Lung (tissue), 12 donors: ENCODE data around the gene IQSEC1. TPM values are rescaled to one million over a fixed set of nuclear protein-coding genes. Genes with fewer than 3 reads are reported as not detected.

ENCODE experiments used
- ATAC-seq: fragments of 200-7000 bp; cut with Tn5 transposase; one replicate; pipeline ENCODE4 v1.9.1; 2020; ENCODE audit warnings: moderate number of reproducible peaks; ENCODE audit not compliant: insufficient read depth, low FRiP score
- DNase-seq, 3 donors: peaks; one replicate each; pipeline ENCODE4 v3.0.0-alpha.2; 2013 to 2017
- H3K27ac ChIP-seq, 2 donors: one replicate each; pipeline ENCODE4 v1.5.1; 2013; ENCODE audit warnings: mild to moderate bottlenecking in 2 of 2, moderate library complexity in 2 of 2, control low read depth in 1 of 2, inconsistent platforms in 1 of 2, low read depth in 1 of 2, low read length in 1 of 2
- H3K27me3 ChIP-seq, 3 donors: one replicate each; pipeline ENCODE4 v1.5.1; 2013; ENCODE audit warnings: low read length in 2 of 3; ENCODE audit not compliant: control insufficient read depth in 3 of 3, insufficient read depth in 3 of 3
- H3K36me3 ChIP-seq, 4 donors: one replicate each; pipeline ENCODE4 v1.5.1; 2013; ENCODE audit warnings: low read length in 4 of 4, mild to moderate bottlenecking in 1 of 4, moderate library complexity in 1 of 4; ENCODE audit not compliant: control insufficient read depth in 4 of 4, insufficient read depth in 4 of 4
- H3K4me1 ChIP-seq, 5 donors: one replicate each; pipeline ENCODE4 v1.5.1; 2013; ENCODE audit warnings: low read length in 5 of 5, mild to moderate bottlenecking in 2 of 5, moderate library complexity in 1 of 5; ENCODE audit not compliant: control insufficient read depth in 5 of 5, insufficient read depth in 5 of 5
- H3K4me3 ChIP-seq: one replicate; pipeline ENCODE4 v1.5.1; 2013; ENCODE audit warnings: mild to moderate bottlenecking, control low read depth, moderate library complexity
- H3K9ac ChIP-seq, 2 donors: one replicate each; pipeline ENCODE4 v1.5.1; 2013; ENCODE audit warnings: low read length in 2 of 2, control low read depth in 1 of 2; ENCODE audit not compliant: insufficient read depth in 1 of 2
- H3K9me3 ChIP-seq, 4 donors: one replicate each; pipeline ENCODE4 v1.5.1; 2013; ENCODE audit warnings: low read length in 3 of 4, mild to moderate bottlenecking in 1 of 4, moderate library complexity in 1 of 4; ENCODE audit not compliant: control insufficient read depth in 4 of 4, insufficient read depth in 3 of 4
- WGBS, 2 donors: extraction: QIAGEN DNeasy Blood & Tissue Kit; methylation state at CpG; one replicate each; pipeline ENCODE4 v1.1.7; 2013; 5-methylcytosine and 5-hydroxymethylcytosine counted together
- polyA plus RNA-seq, 2 donors: library from polyadenylated mRNA; stranded (reverse); fragments of 200-250 nt; gene quantifications; one replicate each; pipeline ENCODE4 v1.2.1, GENCODE V29; 2013
- total RNA-seq, 2 donors: library from RNA; depleted of rRNA in 1 of 2; stranded (reverse); fragments of >200 nt in 1 of 2; gene quantifications; one replicate each; pipeline ENCODE4 v1.2.1, GENCODE V29; 2014 to 2021
- TF ChIP-seq, protein P1 (sequence below): IDR thresholded peaks from 2 replicates; pipeline ENCODE4 v1.5.1; 2012; ENCODE audit warnings: mild to moderate bottlenecking; ENCODE audit errors: control extremely low read depth, extremely low read depth
- donor health status: control.
- donor health status: control.
- donor health status: Bipolar disorder and iron deficiency.
- donor health status: healthy.
- donor health status: DM: yes; HTN: yes; CAD: no.

IQSEC1 gene
- total and polyA plus RNA-seq, 4 donors = 13.9 to 69.1 (median 31.1) TPM

DNA sequence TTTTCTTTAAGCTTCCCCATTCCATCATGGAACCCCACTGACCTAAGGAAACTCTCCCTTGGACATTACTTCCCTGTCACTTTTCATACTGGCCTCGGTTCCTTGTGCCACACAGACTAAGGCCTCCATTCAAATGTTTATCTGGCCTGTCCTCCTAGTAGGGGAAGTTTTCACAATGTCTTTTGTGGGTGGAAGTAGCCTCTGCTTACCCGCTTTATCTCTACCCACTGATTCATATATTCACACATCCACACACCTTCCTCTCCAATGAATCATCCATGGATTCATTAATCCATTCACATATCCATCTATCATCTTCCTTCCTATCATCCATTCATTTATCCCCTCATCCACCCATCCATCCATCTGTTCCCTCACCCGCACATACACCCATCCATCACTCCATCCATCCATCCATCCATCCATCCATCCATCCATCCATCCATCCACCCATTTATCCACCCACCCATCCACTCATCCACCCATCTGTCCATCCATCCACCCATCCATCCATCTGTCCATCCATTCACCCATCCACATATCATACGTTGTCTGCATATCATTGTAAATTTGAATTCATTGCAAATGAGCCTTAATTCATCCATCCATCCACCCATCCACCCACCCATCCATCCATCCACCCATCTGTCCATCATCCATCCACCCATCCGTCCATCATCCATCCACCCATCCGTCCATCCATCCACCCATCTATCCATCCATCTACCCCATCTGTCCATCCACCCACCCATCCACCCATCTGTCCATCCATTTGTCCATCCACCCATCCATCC is 49.1 kb downstream of the IQSEC1 start:
- no peaks in the 10 kb centered on the region for H3K9me3 ChIP-seq
- H3K9ac ChIP-seq = no peak overlapping the region
- 86 to 93% methylated on average over 6 of the region's 6 CpGs for WGBS, 2 donors
- no peaks in the 10 kb centered on the region for H3K27me3 ChIP-seq
- TF ChIP-seq, protein P1, sequence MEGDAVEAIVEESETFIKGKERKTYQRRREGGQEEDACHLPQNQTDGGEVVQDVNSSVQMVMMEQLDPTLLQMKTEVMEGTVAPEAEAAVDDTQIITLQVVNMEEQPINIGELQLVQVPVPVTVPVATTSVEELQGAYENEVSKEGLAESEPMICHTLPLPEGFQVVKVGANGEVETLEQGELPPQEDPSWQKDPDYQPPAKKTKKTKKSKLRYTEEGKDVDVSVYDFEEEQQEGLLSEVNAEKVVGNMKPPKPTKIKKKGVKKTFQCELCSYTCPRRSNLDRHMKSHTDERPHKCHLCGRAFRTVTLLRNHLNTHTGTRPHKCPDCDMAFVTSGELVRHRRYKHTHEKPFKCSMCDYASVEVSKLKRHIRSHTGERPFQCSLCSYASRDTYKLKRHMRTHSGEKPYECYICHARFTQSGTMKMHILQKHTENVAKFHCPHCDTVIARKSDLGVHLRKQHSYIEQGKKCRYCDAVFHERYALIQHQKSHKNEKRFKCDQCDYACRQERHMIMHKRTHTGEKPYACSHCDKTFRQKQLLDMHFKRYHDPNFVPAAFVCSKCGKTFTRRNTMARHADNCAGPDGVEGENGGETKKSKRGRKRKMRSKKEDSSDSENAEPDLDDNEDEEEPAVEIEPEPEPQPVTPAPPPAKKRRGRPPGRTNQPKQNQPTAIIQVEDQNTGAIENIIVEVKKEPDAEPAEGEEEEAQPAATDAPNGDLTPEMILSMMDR = no peak
- peaks cover 2 to 26% (median 8%) of the 10 kb centered on the region in 5 donors for H3K4me1 ChIP-seq
- H3K36me3 ChIP-seq = no peaks in the 10 kb centered on the region
- DNase-seq (no peak), ATAC-seq (no peak)
- H3K4me3 ChIP-seq = no peak overlapping the region
- H3K27ac ChIP-seq = no peak overlapping the region

DNA sequence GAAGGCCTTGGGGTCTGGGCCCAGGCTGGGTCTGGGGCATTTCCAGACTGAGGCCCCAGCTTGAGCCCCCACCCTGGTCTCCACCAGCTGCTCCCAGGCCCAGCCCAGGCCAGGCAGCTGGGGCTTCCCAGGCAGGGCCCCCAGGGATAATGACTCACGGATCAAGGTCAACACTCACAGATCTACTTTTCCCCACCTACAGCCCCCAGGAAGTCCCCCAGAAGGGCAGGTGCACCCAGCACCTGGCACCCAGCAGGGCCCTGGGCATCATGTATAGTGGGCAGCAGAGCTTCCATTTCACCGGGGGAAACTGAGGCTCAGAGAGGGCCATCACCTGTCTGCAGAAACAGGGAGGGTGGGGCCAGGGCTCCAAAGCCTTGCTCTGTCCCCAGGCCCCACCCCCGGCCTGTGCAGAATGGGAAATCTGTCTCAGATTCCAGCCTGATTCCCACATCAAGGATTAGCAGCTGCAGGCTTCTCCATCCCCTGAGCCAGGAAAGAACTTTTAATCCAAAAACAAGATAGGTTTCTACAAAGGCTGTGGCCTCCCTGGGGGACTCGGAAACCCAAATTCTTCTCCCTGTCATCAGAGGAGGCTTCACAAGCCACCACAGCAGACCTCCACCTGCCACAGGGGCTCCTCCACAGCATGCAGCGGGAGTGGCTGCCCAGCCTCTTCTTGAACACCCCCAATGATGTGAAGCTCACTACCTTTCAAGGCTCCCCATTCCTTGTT is 49.8 kb downstream of the IQSEC1 start:
- WGBS, 2 donors = 92 to 93% methylated on average over 5 of the region's 5 CpGs
- DNase-seq = no peak

DNA sequence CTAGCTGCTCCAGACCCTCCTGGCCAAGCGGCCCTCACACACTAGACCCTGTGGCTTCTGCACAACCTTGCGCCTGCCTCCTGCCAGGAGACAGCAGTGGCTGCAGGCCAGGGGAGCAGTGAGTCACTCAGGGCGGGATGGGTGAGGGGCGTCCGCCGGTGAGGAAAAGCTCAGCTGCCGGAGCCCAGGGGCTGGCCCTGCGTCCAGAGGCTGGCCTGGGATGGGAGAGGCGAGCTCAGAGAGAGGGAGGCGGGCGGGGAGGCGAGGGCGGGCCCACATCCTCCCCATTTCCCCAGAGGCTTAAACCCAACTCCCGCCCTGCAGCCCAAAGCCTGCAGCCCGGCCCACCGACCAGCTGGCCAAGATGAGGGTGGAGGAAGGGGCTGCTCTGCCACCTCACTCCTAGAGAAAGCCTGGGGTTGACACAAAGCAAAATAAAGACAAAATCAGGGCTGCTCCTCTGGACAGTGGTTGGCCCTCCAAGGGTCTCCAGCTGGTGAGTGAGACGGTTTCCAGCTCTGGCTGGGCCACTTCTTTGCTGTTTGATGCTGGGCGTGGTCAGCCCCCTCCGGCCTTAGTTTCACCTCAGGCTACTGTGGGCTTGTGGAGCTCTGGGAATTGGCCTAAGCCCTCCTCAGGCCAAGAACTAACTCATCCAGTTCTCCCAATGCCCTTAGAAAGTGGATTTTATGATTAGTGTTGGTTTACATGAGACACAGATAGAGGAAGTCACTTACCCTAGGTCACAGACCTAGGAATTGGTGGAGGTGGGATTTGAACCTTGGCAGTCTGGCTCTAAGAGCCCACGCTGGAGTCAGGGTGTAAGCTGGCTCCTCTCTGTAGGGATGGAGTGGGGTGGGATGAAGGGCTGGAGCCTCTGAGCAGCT is 50.6 kb downstream of the IQSEC1 start:
- Histone ChIP-seq H3K9me3 (no peaks in the 10 kb centered on the region), H3K9ac (no peak overlapping the region), H3K4me1 (peaks cover 7 to 42% (median 17%) of the 10 kb centered on the region in 5 donors), H3K27ac (no peak overlapping the region), H3K4me3 (no peak overlapping the region), H3K36me3 (no peaks in the 10 kb centered on the region), H3K27me3 (no peaks in the 10 kb centered on the region)
- TF ChIP-seq, protein P1 = no peak
- WGBS, 2 donors = 68 to 75% methylated on average over 16 to 20 of the region's 20 CpGs
- ATAC-seq (peak; percentile 65), DNase-seq (peak; percentile 66 to 85 (median 70))

More for the DNA sequence above, 49.8 kb downstream of the IQSEC1 start:
- TF ChIP-seq, protein P1 = no peak
- H3K27me3 ChIP-seq = no peaks in the 10 kb centered on the region
- H3K27ac ChIP-seq = no peak overlapping the region
- no peak overlapping the region for H3K4me3 ChIP-seq
- peaks cover 7 to 34% (median 11%) of the 10 kb centered on the region in 5 donors for H3K4me1 ChIP-seq
- no peaks in the 10 kb centered on the region for H3K9me3 ChIP-seq
- no peak overlapping the region for H3K9ac ChIP-seq
- ATAC-seq = no peak
- no peaks in the 10 kb centered on the region for H3K36me3 ChIP-seq
